Measurements from ENCODE around the gene ZSCAN29. TPM values are rescaled to one million over a fixed set of nuclear protein-coding genes. Genes with fewer than 3 reads are reported as not detected.

ZSCAN29 gene
- total and polyA plus RNA-seq, 2 donors = 11.9 to 24.4 TPM

DNA sequence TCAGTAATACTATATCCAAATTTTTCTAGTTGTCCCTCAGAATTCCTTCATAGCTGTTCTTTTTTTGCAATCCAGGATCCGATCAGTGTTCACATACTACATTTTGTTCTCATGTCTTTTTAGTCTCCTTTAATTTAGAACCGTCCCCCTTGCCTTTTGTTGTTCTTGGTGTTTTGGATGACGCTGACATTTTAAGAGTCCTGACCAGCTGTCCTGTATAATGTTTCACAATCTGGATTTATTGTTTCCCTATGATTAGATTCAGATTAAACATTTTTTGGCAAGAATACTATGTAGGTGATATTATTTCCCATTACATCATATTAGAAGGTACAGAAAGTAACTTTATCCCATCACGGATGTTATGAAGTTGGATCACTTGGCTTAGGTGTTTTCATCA lies 11.5 kb upstream of the ZSCAN29 start:
- no peak for DNase-seq (ENCODE audit: extremely low spot score)
- H3K27ac ChIP-seq (ENCODE audit: low read depth) = no peak overlapping the region
- H3K36me3 ChIP-seq (ENCODE audit: insufficient read depth) = peaks cover 3% of the 10 kb centered on the region
- 85% methylated on average over 4 of the region's 4 CpGs for WGBS
- H3K4me1 ChIP-seq (ENCODE audit: insufficient read depth) = no peaks in the 10 kb centered on the region
- no peak overlapping the region for H3K4me3 ChIP-seq (ENCODE audit: low read depth, low read length)

DNA sequence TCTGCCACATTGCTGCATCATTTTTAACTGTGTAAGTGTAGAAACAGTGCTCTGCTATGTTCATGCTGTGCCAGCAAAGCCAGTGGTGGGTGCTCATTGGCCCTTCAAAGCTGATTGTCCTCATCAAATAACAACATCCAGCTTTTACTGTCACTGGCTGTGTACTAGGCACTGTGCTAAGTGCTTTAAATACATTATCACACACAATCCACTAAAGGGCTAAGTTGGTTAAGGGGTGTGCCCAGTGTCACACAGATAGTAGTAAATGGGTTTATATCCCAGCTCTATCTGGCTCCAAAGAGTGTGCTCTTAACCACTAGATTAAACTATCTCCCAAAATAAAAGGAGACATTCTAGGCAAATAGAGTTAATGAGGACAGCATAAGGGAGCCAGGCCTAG lies 7.8 kb upstream of the ZSCAN29 start:
- H3K4me3 ChIP-seq (ENCODE audit: low read depth, low read length) = no peak overlapping the region
- no peak overlapping the region for H3K27ac ChIP-seq (ENCODE audit: low read depth)
- DNase-seq (ENCODE audit: extremely low spot score) = no peak
- H3K36me3 ChIP-seq (ENCODE audit: insufficient read depth) = peaks cover 3% of the 10 kb centered on the region
- H3K4me1 ChIP-seq (ENCODE audit: insufficient read depth) = no peaks in the 10 kb centered on the region

- 81% methylated on average over 13 of the region's 13 CpGs for WGBS
- DNase-seq (ENCODE audit: extremely low spot score) = no peak
- Histone ChIP-seq H3K27ac (ENCODE audit: low read depth) (no peak overlapping the region), H3K4me1 (ENCODE audit: insufficient read depth) (no peaks in the 10 kb centered on the region), H3K36me3 (ENCODE audit: insufficient read depth) (no peaks in the 10 kb centered on the region), H3K4me3 (ENCODE audit: low read depth, low read length) (no peak overlapping the region)
These were observed 5.3 kb upstream of the ZSCAN29 start for GRCh38 chr15:43376017-43376705.

DNA sequence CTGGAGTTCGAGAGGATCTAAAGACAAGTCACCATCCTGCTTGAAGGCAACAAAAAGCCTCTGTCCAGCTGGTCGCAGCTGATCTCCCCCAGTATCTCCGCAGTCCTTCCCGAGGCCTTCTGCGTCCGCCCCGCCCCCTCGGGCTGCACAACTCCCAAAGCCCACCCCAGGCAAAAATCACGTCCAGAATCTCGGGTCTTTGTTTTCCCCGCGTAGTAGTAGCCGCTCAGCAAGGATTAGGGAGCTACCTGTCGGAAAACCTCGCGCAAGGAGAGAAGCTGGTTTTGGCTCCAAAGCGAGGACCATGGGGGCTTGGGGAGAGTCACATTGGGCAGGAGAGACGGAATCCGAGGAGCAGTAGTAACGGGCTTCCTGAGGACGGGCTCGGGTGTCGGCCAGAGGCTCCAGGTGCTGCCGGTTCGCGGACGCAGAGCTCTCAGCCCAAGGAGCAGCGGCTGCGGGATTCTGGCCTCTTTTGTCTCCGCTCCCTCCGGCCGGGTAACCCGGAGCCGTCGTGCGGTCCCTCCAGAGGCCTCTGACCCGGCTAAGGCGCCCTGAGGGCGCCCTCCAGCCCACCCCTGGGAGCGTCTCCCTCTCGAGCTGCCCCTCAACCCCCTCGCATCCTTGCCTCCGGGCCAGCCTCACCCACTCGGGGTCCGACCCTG lies 401 bp downstream of the ZSCAN29 start:
- Histone ChIP-seq H3K4me3 (ENCODE audit: low read depth, low read length) (peak overlapping the region; percentile 96), H3K36me3 (ENCODE audit: insufficient read depth) (no peaks in the 10 kb centered on the region), H3K27ac (ENCODE audit: low read depth) (no peak overlapping the region), H3K4me1 (ENCODE audit: insufficient read depth) (no peaks in the 10 kb centered on the region)
- no peak for DNase-seq (ENCODE audit: extremely low spot score)
- WGBS = 1% methylated on average over 45 of the region's 45 CpGs

DNA sequence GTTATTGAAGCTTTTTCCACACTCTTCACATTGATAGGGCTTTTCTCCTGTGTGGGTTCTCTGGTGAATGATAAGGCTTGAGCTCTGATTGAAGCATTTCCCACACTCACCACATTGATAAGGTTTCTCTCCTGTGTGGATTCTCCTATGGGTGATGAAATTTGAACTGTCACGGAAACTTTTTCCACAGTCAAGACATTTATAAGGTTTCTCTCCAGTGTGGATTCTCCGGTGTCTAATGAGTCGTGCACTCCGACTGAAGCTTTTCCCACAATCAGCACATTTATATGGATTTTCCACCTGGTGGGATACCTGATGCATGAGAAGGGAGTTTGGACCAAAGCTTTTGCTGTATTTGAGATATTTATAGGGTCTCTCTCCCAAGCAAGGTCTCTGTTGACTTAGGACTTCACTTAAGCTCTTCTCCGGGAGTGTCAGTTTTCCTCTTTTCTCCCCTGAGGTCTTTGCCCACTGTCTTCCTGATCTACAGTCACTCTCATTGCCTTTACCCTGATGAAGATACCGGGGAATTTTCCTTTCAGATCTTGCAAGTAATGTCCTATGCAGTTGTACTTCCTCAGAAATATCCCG lies 9.4 kb downstream of the ZSCAN29 start:
- WGBS = 98% methylated on average over 7 of the region's 7 CpGs
- no peak overlapping the region for H3K27ac ChIP-seq (ENCODE audit: low read depth)
- H3K4me3 ChIP-seq (ENCODE audit: low read depth, low read length) = no peak overlapping the region
- peaks cover 13% of the 10 kb centered on the region for H3K36me3 ChIP-seq (ENCODE audit: insufficient read depth)
- H3K4me1 ChIP-seq (ENCODE audit: insufficient read depth) = no peaks in the 10 kb centered on the region
- no peak for DNase-seq (ENCODE audit: extremely low spot score)

- peaks cover 13% of the 10 kb centered on the region for H3K36me3 ChIP-seq (ENCODE audit: insufficient read depth)
- DNase-seq (ENCODE audit: extremely low spot score) = no peak
- H3K27ac ChIP-seq (ENCODE audit: low read depth) = no peak overlapping the region
- H3K4me3 ChIP-seq (ENCODE audit: low read depth, low read length) = no peak overlapping the region
- H3K4me1 ChIP-seq (ENCODE audit: insufficient read depth) = no peaks in the 10 kb centered on the region
- 86% methylated on average over 4 of the region's 4 CpGs for WGBS
These were observed 10.0 kb downstream of the ZSCAN29 start for GRCh38 chr15:43360821-43361220.

DNA sequence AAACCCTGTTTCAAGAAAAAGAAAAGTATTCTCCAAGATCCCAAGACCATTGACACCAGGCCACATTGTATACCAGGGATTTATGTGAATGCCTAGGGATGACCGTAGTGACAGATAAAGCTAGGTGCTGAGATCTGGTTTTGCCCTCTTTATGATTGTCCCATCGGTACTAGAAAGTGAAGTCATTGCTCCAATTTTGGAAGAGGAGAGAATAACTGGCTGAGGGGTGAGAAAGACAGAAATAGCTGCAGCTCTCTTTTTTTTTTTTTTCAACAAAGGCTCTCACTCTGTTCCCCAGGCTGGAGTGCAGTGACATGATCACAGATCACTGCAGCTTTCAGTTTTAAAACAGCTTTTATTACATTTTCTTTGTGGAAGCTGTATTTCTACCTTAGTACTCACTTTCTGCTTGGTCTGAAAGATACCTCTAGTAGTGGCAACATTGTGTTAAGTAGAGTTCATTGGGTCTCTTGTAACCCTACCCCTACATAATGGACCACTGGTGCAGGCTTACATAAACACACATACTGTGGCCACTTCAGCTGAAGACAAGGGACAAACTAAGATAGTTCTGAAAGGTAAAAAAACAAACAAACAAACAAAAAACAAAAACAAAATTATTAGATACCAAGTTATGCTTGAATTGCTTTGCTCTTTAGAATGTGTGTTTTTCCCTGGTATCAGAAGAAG lies 18.0 kb downstream of the ZSCAN29 start:
- Histone ChIP-seq H3K36me3 (ENCODE audit: insufficient read depth) (no peaks in the 10 kb centered on the region), H3K4me3 (ENCODE audit: low read depth, low read length) (no peak overlapping the region), H3K4me1 (ENCODE audit: insufficient read depth) (no peaks in the 10 kb centered on the region), H3K27ac (ENCODE audit: low read depth) (no peak overlapping the region)
- WGBS = 77% methylated on average over 2 of the region's 2 CpGs
- DNase-seq (ENCODE audit: extremely low spot score) = no peak

DNA sequence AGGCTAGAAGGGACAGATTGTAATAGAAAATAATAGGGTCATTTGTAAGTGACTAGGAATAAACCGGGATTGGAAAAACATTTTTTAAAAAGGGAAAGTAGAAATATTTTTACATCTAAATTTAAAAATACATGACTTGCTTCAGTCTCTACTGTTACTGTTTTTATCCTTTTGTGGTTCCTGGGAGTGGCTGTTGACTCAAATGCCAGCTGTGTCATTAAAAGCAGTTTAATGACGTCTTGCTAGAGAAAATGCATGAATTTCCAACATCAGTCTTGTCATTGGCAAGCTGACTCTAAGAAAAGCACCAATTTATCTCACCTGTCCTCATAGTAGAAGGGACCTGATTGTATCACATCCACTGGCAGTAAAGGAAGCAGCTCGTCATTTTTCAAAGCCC lies 23.7 kb downstream of the ZSCAN29 start:
- H3K27ac ChIP-seq (ENCODE audit: low read depth) = no peak overlapping the region
- DNase-seq (ENCODE audit: extremely low spot score) = no peak
- no peak overlapping the region for H3K4me3 ChIP-seq (ENCODE audit: low read depth, low read length)
- H3K36me3 ChIP-seq (ENCODE audit: insufficient read depth) = no peaks in the 10 kb centered on the region
- no peaks in the 10 kb centered on the region for H3K4me1 ChIP-seq (ENCODE audit: insufficient read depth)
- WGBS = 78% methylated on average over 3 of the region's 3 CpGs

GRCh38 chr15:43346305-43346704 lies 24.5 kb downstream of the ZSCAN29 start:
- 94% methylated on average over 2 of the region's 2 CpGs for WGBS
- Histone ChIP-seq H3K4me3 (ENCODE audit: low read depth, low read length) (no peak overlapping the region), H3K27ac (ENCODE audit: low read depth) (no peak overlapping the region), H3K4me1 (ENCODE audit: insufficient read depth) (no peaks in the 10 kb centered on the region), H3K36me3 (ENCODE audit: insufficient read depth) (no peaks in the 10 kb centered on the region)
- DNase-seq (ENCODE audit: extremely low spot score) = no peak

- peak overlapping the region; percentile 81 for H3K27ac ChIP-seq (ENCODE audit: low read depth)
- H3K4me1 ChIP-seq (ENCODE audit: insufficient read depth) = no peaks in the 10 kb centered on the region
- H3K36me3 ChIP-seq (ENCODE audit: insufficient read depth) = no peaks in the 10 kb centered on the region
- peak overlapping the region; percentile 86 for H3K4me3 ChIP-seq (ENCODE audit: low read depth, low read length)
- no peak for DNase-seq (ENCODE audit: extremely low spot score)
- 5% methylated on average over 7 of the region's 7 CpGs for WGBS
These were observed 40.1 kb downstream of the ZSCAN29 start for GRCh38 chr15:43330780-43331087.

GRCh38 chr15:43329960-43330779 lies 40.7 kb downstream of the ZSCAN29 start, which contains the start of gene LCMT2:
Gene LCMT2, minus strand, starts transcription at chr15:43330573. Its CDS starts 84 bp downstream, at chr15:43330489.
- Histone ChIP-seq H3K27ac (ENCODE audit: low read depth) (peak within 1 kb of the TSS; percentile 90), H3K36me3 (ENCODE audit: insufficient read depth) (no peaks in the 10 kb centered on the region), H3K4me3 (ENCODE audit: low read depth, low read length) (peak within 1 kb of the TSS; percentile 86), H3K4me1 (ENCODE audit: insufficient read depth) (no peaks in the 10 kb centered on the region)
- under 1% methylated on average over 86 of the region's 86 CpGs for WGBS
- DNase-seq (ENCODE audit: extremely low spot score) = peak; percentile 94

- H3K4me1 ChIP-seq (ENCODE audit: insufficient read depth) = no peaks in the 10 kb centered on the region
- H3K36me3 ChIP-seq (ENCODE audit: insufficient read depth) = no peaks in the 10 kb centered on the region
- WGBS = 12% methylated on average over 38 of the region's 38 CpGs
- DNase-seq (ENCODE audit: extremely low spot score) = no peak
- H3K27ac ChIP-seq (ENCODE audit: low read depth) = peak overlapping the region; percentile 90
- H3K4me3 ChIP-seq (ENCODE audit: low read depth, low read length) = peak overlapping the region; percentile 86
These were observed 41.5 kb downstream of the ZSCAN29 start for GRCh38 chr15:43329217-43329959.
